Muscle of arm (tissue), 12 donors: ENCODE data around the gene SPECC1L. TPM values are rescaled to one million over a fixed set of nuclear protein-coding genes. Genes with fewer than 3 reads are reported as not detected.

ENCODE experiments used
- DNase-seq: peaks from one replicate; pipeline ENCODE4 v3.0.0-alpha.2; 2013
- polyA plus RNA-seq, 12 donors: library from polyadenylated mRNA; unstranded; fragments of 120-200 nt; gene quantifications; one replicate each; pipeline ENCODE4 v1.2.1, GENCODE V29; 2013; ENCODE audit not compliant: insufficient read length in 12 of 12

The SPECC1L gene
- polyA plus RNA-seq, 12 donors, result 26.3 to 52.4 (median 29.6) TPM; not detected in 1

GRCh38 chr22:24437741-24438328, 167.2 kb downstream of the SPECC1L start:
- no peak for DNase-seq

DNA sequence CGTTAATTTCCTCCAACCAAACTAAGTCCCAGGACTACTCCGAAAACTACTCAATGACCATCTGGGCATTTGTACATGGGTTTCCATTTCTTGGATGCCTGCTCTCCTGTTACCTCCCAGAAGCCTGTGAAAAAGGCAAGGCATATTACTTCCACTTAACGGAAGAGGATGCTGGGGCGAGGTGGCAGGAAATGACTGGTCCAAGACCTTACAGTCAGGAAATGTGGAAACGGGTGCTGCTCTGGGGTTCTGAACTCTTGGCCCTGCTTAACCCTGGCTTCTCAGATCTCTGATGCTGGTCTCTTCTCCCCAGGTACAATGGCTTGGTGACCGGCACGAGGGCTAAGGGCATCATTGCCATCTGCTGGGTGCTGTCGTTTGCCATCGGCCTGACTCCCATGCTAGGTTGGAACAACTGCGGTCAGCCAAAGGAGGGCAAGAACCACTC, 169.7 kb downstream of the SPECC1L start:
- no peak for DNase-seq

- DNase-seq, result no peak
Observed at GRCh38 chr22:24440718-24441405, 170.2 kb downstream of the SPECC1L start.

DNA sequence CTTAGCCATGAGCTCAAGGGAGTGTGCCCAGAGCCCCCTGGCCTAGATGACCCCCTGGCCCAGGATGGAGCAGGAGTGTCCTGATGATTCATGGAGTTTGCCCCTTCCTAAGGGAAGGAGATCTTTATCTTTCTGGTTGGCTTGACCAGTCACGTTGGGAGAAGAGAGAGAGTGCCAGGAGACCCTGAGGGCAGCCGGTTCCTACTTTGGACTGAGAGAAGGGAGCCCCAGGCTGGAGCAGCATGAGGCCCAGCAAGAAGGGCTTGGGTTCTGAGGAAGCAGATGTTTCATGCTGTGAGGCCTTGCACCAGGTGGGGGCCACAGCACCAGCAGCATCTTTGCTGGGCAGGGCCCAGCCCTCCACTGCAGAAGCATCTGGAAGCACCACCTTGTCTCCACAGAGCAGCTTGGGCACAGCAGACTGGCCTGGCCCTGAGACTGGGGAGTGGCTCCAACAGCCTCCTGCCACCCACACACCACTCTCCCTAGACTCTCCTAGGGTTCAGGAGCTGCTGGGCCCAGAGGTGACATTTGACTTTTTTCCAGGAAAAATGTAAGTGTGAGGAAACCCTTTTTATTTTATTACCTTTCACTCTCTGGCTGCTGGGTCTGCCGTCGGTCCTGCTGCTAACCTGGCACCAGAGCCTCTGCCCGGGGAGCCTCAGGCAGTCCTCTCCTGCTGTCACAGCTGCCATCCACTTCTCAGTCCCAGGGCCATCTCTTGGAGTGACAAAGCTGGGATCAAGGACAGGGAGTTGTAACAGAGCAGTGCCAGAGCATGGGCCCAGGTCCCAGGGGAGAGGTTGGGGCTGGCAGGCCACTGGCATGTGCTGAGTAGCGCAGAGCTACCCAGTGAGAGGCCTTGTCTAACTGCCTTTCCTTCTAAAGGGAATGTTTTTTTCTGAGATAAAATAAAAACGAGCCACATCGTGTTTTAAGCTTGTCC, 171.0 kb downstream of the SPECC1L start:
- no peak for DNase-seq

DNA sequence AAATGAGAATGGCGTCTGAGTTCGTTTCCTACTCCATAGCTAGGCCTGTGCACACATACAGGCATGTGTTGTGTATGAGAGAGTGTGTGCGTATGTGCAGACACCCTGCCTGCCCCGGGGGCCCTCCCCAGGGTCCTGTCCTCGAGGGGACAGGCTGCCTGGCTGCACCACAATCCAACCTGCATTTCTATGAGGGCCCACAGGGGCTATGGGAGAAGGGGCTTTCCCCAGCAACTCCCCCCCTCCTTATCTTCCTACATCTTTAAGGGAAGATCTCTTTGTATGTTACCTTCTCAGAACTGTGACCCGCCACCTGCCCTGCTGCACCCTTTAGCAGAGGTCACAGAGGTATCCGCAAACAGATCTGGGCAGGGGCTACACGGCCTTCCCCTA, 171.7 kb downstream of the SPECC1L start:
- DNase-seq, result no peak

GRCh38 chr22:24443668-24444067, 173.0 kb downstream of the SPECC1L start:
- no peak for DNase-seq

DNA sequence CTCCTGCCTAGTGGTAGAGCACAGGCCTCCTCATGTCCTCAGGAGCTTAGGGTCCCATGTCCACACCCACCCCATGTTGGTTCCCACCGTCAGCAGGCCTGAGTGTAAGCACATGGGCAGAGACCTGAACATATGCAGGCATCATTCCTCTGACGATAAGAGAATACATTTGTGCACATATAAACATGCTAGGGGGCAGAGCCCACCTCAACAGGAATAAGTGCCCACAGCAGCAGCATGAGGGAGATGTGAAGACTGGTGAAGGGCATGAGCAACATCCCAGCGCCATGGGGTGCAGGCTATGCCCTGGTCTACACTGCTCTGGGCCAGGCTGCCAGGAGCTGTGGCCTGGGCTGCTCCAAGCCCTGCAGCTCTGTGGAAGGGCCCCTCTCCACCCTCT, 173.6 kb downstream of the SPECC1L start:
- no peak for DNase-seq

DNA sequence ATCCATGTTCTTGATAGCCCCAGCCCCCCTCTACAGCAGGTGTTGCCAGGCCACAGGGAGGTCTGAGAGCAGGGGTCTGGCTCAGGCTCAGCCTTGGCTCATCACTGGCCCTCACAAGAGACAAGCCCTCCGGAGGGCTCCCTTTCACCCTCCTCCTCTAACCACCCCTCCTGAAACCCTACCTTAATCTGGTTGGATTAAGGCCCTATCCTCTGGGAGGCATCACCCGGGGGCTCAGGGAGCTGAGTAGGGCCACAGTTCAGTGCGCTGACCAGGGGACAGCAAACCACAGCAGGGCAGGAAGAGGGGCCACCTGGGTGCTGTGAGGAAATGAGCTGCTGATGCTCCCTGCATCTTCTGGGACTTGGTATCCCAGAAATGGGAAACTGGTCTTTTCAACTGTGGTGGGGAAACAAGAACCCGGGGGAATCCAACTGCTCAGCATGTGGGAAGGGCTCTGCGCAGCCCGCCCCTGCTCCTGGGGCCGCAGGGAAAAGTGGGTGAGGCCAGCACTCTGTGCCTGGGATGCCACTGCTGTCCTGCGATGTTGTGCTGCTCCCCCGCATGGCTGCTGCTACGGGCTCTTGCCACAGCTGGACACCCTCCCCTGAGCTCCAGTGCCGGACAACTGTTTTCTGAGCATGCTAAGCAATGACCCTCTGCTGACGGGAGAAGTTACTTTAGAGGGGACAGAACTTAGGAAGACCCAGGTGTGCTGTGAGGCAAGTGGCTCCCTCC, 174.3 kb downstream of the SPECC1L start:
- no peak for DNase-seq

GRCh38 chr22:24445481-24446259, 175.0 kb downstream of the SPECC1L start:
- DNase-seq, result no peak

DNA sequence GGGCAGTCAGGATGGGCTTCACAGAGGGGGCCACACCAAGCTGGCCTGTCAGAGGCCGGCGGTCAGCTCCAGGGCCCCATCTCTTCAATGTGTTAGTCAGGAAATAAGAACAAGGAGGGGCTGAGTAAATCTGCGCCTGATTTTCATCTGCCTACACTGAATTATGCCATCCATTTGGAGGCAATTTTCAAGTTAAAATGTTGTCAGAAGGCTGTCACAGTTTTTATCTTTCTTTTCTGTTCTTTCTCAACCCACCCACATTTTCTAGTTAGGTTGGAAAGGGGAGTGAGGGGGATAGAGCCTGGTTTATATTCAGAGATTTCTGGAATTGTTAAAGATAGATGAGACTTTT, 175.6 kb downstream of the SPECC1L start:
- DNase-seq, result no peak

- DNase-seq, result no peak
Observed at GRCh38 chr22:24450610-24451009, 180.0 kb downstream of the SPECC1L start.

- no peak for DNase-seq
Observed at GRCh38 chr22:24451162-24451561, 180.5 kb downstream of the SPECC1L start.

- no peak for DNase-seq
Observed at GRCh38 chr22:24453853-24454252, 183.2 kb downstream of the SPECC1L start.

GRCh38 chr22:24455039-24455438, 184.4 kb downstream of the SPECC1L start:
- DNase-seq, result no peak

DNA sequence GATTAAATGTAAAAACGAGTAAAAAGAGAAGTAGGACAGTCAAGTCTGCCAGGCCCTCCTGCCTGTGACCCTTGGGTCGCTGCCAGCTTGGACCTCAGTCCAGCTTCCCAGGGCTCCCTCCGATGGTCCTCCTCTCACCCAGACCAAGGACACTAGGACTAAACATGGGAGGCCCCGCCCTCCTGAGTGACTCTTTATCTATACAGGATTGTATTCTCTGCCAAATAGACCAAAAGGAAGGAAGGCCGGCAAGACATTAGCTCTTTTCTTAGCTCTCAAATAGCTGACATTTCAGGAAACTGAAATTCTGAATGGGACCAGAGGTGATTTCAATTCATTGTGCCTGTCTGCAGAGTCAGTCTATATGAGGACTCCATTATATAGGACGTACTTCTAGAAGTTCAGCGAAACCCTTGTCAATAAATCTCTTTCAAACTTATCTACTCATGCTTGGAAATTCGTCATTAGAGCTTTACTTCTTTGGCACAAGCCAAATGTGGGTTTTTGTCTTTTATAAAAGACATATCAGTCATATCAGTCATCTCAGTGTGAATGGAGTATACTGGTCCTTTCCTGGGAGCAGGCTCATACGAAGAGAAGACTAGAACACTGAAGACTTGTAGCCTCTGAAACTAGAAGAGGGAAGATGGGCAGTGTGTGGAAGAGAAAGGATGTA, 185.3 kb downstream of the SPECC1L start:
- DNase-seq, result no peak

DNA sequence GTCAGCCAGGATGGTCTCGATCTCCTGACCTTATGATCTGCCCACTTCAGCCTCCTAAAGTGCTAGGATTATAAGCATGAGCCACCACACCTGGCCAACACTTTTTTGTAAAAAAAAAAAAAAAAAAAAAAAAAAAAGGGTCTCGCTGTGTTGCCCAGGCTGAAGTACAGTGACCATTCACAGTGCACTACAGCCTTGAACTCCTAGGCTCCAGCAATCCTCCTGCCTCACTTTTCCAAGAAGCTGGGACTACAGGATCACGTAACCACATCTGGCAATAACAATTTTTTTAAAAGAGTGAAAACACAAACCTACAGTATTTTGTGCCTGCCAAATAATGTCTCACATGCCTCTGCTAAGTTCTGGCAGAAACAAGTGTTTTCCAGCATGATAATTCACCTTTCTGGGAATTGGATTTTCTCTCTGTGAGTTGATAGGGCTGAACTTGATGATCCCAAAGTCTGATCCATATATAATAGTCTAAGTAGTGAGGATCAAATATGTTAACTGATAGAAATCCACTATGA, 187.3 kb downstream of the SPECC1L start:
- DNase-seq, result no peak

- DNase-seq, result no peak
Observed at GRCh38 chr22:24459911-24460310, 189.3 kb downstream of the SPECC1L start.

DNA sequence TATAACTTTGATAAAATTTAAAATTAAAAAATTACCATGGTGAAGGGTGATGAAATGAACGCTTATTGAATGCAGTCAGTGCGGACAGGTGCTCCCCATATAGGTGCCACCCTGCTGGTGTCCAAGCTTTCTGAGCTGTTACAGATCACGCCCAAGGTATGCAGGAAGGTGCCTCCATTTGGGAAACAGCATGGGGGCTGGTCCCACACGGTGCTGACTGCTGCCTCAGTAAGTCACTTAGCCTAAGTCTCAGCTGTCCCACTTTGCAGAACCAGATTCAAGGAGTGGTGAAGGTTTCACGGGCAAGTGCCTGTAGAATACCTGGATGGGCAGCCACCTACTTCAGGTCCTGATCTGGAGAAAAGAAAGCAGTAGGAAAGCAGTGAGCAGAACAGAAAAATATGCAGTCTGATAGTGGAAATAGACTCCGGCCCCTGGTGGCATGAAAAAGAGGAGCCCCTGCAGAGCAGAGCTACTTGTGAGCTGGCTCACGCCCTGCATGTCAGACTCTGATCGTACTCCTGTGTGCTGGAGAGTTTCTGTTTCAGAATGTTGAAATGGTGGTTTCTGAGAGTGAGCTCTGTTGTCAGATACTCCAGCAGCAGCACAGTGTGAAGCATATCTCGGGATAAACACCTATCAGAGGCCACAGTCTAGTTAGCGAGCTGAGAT, 189.9 kb downstream of the SPECC1L start:
- no peak for DNase-seq

DNA sequence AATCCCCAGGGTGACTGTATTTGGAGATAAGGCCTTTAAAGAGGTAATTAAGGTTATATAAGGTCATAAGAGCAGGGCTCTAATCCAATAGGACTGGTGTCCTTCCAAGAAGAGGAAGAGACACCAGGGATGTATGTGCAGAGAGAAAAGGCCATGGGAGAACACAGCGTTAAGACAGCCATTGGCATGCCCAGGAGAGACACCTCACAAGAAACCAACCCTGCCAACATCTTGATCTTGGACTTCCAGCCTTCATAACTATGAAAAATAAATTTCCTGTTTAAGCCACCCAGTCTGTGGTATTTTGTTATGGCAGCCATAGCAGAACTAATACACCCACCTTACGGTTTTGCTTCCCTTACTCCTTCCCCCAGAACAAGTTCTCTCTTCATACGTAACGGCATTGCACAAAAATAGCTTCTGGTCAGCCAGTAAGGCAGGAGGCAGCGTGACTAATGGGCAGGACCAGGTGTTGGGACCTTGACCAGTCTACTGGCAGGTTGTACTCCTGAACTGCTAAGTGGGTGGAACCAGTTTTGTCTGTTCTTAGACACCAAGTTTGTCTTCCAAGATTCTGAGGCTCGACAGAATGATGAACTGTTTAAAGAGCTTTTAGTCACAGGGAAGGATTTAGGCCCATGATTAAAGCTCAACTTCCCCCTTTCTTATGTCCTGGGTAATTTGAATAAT, 192.6 kb downstream of the SPECC1L start:
- DNase-seq, result no peak
